Placental epithelial cell (primary cell): ENCODE measurements around the gene PIGK. TPM values are rescaled to one million over a fixed set of nuclear protein-coding genes. Genes with fewer than 3 reads are reported as not detected.

Experiments used
- small RNA-seq: library from RNA; depleted of rRNA; stranded (forward); fragments of <200 nt; gene quantifications from one replicate; pipeline ENCODE3, GENCODE V24; 2012
- total RNA-seq: library from RNA; depleted of rRNA; stranded (reverse); fragments of >200 nt; gene quantifications from 2 replicates; pipeline ENCODE4 v1.2.3, GENCODE V29; 2012

PIGK gene
- total RNA-seq: 9.8 and 30.3 TPM in 2 replicates

GRCh38 chr1:77219166-77219887 is at the start of gene PIGK:
TSS of gene PIGK (minus strand) at chr1:77219430. CDS start at chr1:77219402, 28 bp downstream.

Small RNA genes lying within 50 kb of the gene (small RNA-seq; reads per million reads assigned to genes)
- gene MIR7156: not detected

Other genes with a start within 250 kb of the PIGK start
- gene AK5, start 62.6 kb upstream of the PIGK start, total RNA-seq: 1.2 TPM in 1 of 2 replicates, not detected in the other